Measurements from ENCODE around the gene WWP2.

The WWP2 gene

GRCh38 chr16:69894676-69895075 is 132.5 kb downstream of the WWP2 start:
- Histone ChIP-seq H3K9me3 (ENCODE audit: control insufficient read depth, insufficient read depth, low read length) (no peaks in the 10 kb centered on the region), H3K27me3 (ENCODE audit: control insufficient read depth, insufficient read depth, low read length) (no peaks in the 10 kb centered on the region), H3K27ac (ENCODE audit: low read depth, low read length) (no peak overlapping the region), H3K4me3 (ENCODE audit: low read depth, low read length) (no peak overlapping the region), H3K4me1 (ENCODE audit: control insufficient read depth, insufficient read depth, low read length) (peaks cover 8% of the 10 kb centered on the region; the same call in 1 of the 2 replicates), H3K36me3 (ENCODE audit: control insufficient read depth, insufficient read depth, low read length) (no peaks in the 10 kb centered on the region), H3K9ac (ENCODE audit: low read depth, low read length) (no peak overlapping the region)

GRCh38 chr16:69903865-69904415 is 141.8 kb downstream of the WWP2 start:
- Histone ChIP-seq H3K4me3 (ENCODE audit: low read depth, low read length) (no peak overlapping the region), H3K27ac (ENCODE audit: low read depth, low read length) (no peak overlapping the region), H3K9me3 (ENCODE audit: control insufficient read depth, insufficient read depth, low read length) (no peaks in the 10 kb centered on the region), H3K4me1 (ENCODE audit: control insufficient read depth, insufficient read depth, low read length) (no peaks in the 10 kb centered on the region; the same call in 1 of the 2 replicates), H3K27me3 (ENCODE audit: control insufficient read depth, insufficient read depth, low read length) (no peaks in the 10 kb centered on the region), H3K36me3 (ENCODE audit: control insufficient read depth, insufficient read depth, low read length) (peaks cover 1% of the 10 kb centered on the region; the same call in 1 of the 2 replicates), H3K9ac (ENCODE audit: low read depth, low read length) (no peak overlapping the region)

- Histone ChIP-seq H3K9me3 (ENCODE audit: control insufficient read depth, insufficient read depth, low read length) (no peaks in the 10 kb centered on the region), H3K36me3 (ENCODE audit: control insufficient read depth, insufficient read depth, low read length) (peaks cover 8% of the 10 kb centered on the region; the same call in 1 of the 2 replicates), H3K9ac (ENCODE audit: low read depth, low read length) (no peak overlapping the region), H3K4me3 (ENCODE audit: low read depth, low read length) (no peak overlapping the region), H3K4me1 (ENCODE audit: control insufficient read depth, insufficient read depth, low read length) (peaks cover 4% of the 10 kb centered on the region; the same call in 1 of the 2 replicates), H3K27ac (ENCODE audit: low read depth, low read length) (peak overlapping the region; percentile 2), H3K27me3 (ENCODE audit: control insufficient read depth, insufficient read depth, low read length) (no peaks in the 10 kb centered on the region)
Measured at GRCh38 chr16:69904495-69905170, 142.5 kb downstream of the WWP2 start.

GRCh38 chr16:69905171-69905555 is 143.0 kb downstream of the WWP2 start:
- H3K9ac ChIP-seq (ENCODE audit: low read depth, low read length): no peak overlapping the region
- H3K4me1 ChIP-seq (ENCODE audit: control insufficient read depth, insufficient read depth, low read length): peaks cover 5% of the 10 kb centered on the region; the same call in 1 of the 2 replicates
- no peak overlapping the region for H3K27ac ChIP-seq (ENCODE audit: low read depth, low read length)

GRCh38 chr16:69906838-69907401 is 144.8 kb downstream of the WWP2 start:
- Histone ChIP-seq H3K4me3 (ENCODE audit: low read depth, low read length) (no peak overlapping the region), H3K36me3 (ENCODE audit: control insufficient read depth, insufficient read depth, low read length) (peaks cover 9% of the 10 kb centered on the region; the same call in 1 of the 2 replicates), H3K27me3 (ENCODE audit: control insufficient read depth, insufficient read depth, low read length) (no peaks in the 10 kb centered on the region), H3K4me1 (ENCODE audit: control insufficient read depth, insufficient read depth, low read length) (peaks cover 5% of the 10 kb centered on the region; the same call in 1 of the 2 replicates), H3K27ac (ENCODE audit: low read depth, low read length) (no peak overlapping the region), H3K9me3 (ENCODE audit: control insufficient read depth, insufficient read depth, low read length) (no peaks in the 10 kb centered on the region), H3K9ac (ENCODE audit: low read depth, low read length) (no peak overlapping the region)

More at GRCh38 chr16:69905171-69905555, 143.0 kb downstream of the WWP2 start:
- H3K9me3 ChIP-seq (ENCODE audit: control insufficient read depth, insufficient read depth, low read length): no peaks in the 10 kb centered on the region
- H3K4me3 ChIP-seq (ENCODE audit: low read depth, low read length): no peak overlapping the region
- no peaks in the 10 kb centered on the region for H3K27me3 ChIP-seq (ENCODE audit: control insufficient read depth, insufficient read depth, low read length)
- H3K36me3 ChIP-seq (ENCODE audit: control insufficient read depth, insufficient read depth, low read length): peaks cover 9% of the 10 kb centered on the region; the same call in 1 of the 2 replicates

- Histone ChIP-seq H3K4me1 (ENCODE audit: control insufficient read depth, insufficient read depth, low read length) (peaks cover 5% of the 10 kb centered on the region; the same call in 1 of the 2 replicates), H3K36me3 (ENCODE audit: control insufficient read depth, insufficient read depth, low read length) (peaks cover 9% of the 10 kb centered on the region; the same call in 1 of the 2 replicates), H3K9me3 (ENCODE audit: control insufficient read depth, insufficient read depth, low read length) (no peaks in the 10 kb centered on the region), H3K9ac (ENCODE audit: low read depth, low read length) (no peak overlapping the region), H3K27me3 (ENCODE audit: control insufficient read depth, insufficient read depth, low read length) (no peaks in the 10 kb centered on the region), H3K27ac (ENCODE audit: low read depth, low read length) (no peak overlapping the region), H3K4me3 (ENCODE audit: low read depth, low read length) (no peak overlapping the region)
Measured at GRCh38 chr16:69909043-69909442, 146.9 kb downstream of the WWP2 start.

- H3K9ac ChIP-seq (ENCODE audit: low read depth, low read length): no peak overlapping the region
- no peaks in the 10 kb centered on the region for H3K27me3 ChIP-seq (ENCODE audit: control insufficient read depth, insufficient read depth, low read length)
- peaks cover 9% of the 10 kb centered on the region; the same call in 1 of the 2 replicates for H3K36me3 ChIP-seq (ENCODE audit: control insufficient read depth, insufficient read depth, low read length)
- no peak overlapping the region for H3K4me3 ChIP-seq (ENCODE audit: low read depth, low read length)
- peaks cover 5% of the 10 kb centered on the region; the same call in 1 of the 2 replicates for H3K4me1 ChIP-seq (ENCODE audit: control insufficient read depth, insufficient read depth, low read length)
- H3K9me3 ChIP-seq (ENCODE audit: control insufficient read depth, insufficient read depth, low read length): no peaks in the 10 kb centered on the region
- no peak overlapping the region for H3K27ac ChIP-seq (ENCODE audit: low read depth, low read length)
Measured at GRCh38 chr16:69909760-69910159, 147.6 kb downstream of the WWP2 start.

GRCh38 chr16:69910964-69911363 is 148.8 kb downstream of the WWP2 start:
- Histone ChIP-seq H3K27me3 (ENCODE audit: control insufficient read depth, insufficient read depth, low read length) (no peaks in the 10 kb centered on the region), H3K4me1 (ENCODE audit: control insufficient read depth, insufficient read depth, low read length) (0 out of 2 replicates have a peak, but pooled peaks cover 5% of the 10 kb centered on the region), H3K9me3 (ENCODE audit: control insufficient read depth, insufficient read depth, low read length) (no peaks in the 10 kb centered on the region), H3K9ac (ENCODE audit: low read depth, low read length) (no peak overlapping the region), H3K36me3 (ENCODE audit: control insufficient read depth, insufficient read depth, low read length) (peaks cover 9% of the 10 kb centered on the region; the same call in 1 of the 2 replicates), H3K4me3 (ENCODE audit: low read depth, low read length) (no peak overlapping the region), H3K27ac (ENCODE audit: low read depth, low read length) (no peak overlapping the region)

- no peak overlapping the region for H3K4me3 ChIP-seq (ENCODE audit: low read depth, low read length)
- no peak overlapping the region for H3K27ac ChIP-seq (ENCODE audit: low read depth, low read length)
- no peaks in the 10 kb centered on the region for H3K9me3 ChIP-seq (ENCODE audit: control insufficient read depth, insufficient read depth, low read length)
- H3K9ac ChIP-seq (ENCODE audit: low read depth, low read length): no peak overlapping the region
- no peaks in the 10 kb centered on the region for H3K36me3 ChIP-seq (ENCODE audit: control insufficient read depth, insufficient read depth, low read length)
- H3K27me3 ChIP-seq (ENCODE audit: control insufficient read depth, insufficient read depth, low read length): no peaks in the 10 kb centered on the region
- peaks cover 15% of the 10 kb centered on the region for H3K4me1 ChIP-seq (ENCODE audit: control insufficient read depth, insufficient read depth, low read length)
Measured at GRCh38 chr16:69916462-69916861, 154.3 kb downstream of the WWP2 start.

- Histone ChIP-seq H3K9me3 (ENCODE audit: control insufficient read depth, insufficient read depth, low read length) (no peaks in the 10 kb centered on the region), H3K4me1 (ENCODE audit: control insufficient read depth, insufficient read depth, low read length) (peaks cover 15% of the 10 kb centered on the region), H3K27ac (ENCODE audit: low read depth, low read length) (no peak overlapping the region), H3K9ac (ENCODE audit: low read depth, low read length) (no peak overlapping the region), H3K27me3 (ENCODE audit: control insufficient read depth, insufficient read depth, low read length) (no peaks in the 10 kb centered on the region), H3K36me3 (ENCODE audit: control insufficient read depth, insufficient read depth, low read length) (no peaks in the 10 kb centered on the region), H3K4me3 (ENCODE audit: low read depth, low read length) (no peak overlapping the region)
Measured at GRCh38 chr16:69917311-69917710, 155.2 kb downstream of the WWP2 start.

GRCh38 chr16:69917739-69918138 is 155.6 kb downstream of the WWP2 start:
- Histone ChIP-seq H3K27me3 (ENCODE audit: control insufficient read depth, insufficient read depth, low read length) (no peaks in the 10 kb centered on the region), H3K9me3 (ENCODE audit: control insufficient read depth, insufficient read depth, low read length) (no peaks in the 10 kb centered on the region), H3K9ac (ENCODE audit: low read depth, low read length) (no peak overlapping the region; the same call in 1 of the 2 replicates), H3K27ac (ENCODE audit: low read depth, low read length) (peak overlapping the region; percentile 26), H3K4me3 (ENCODE audit: low read depth, low read length) (peak overlapping the region; percentile 18; the same call in 1 of the 2 replicates), H3K36me3 (ENCODE audit: control insufficient read depth, insufficient read depth, low read length) (no peaks in the 10 kb centered on the region), H3K4me1 (ENCODE audit: control insufficient read depth, insufficient read depth, low read length) (peaks cover 15% of the 10 kb centered on the region)
